Smooth muscle cell of the brain vasculature (primary cell): ENCODE results near the gene IFIT2.
"Not testable (repeated sequence)": the region's sequence is repeated elsewhere in the genome, so short reads cannot be mapped to it uniquely, and the experiment has no call there.

ENCODE experiments used
- DNase-seq: peaks from one replicate; pipeline ENCODE4 v3.0.0-alpha.2; 2012; ENCODE audit warnings: low read depth, low spot score

IFIT2 gene

DNA sequence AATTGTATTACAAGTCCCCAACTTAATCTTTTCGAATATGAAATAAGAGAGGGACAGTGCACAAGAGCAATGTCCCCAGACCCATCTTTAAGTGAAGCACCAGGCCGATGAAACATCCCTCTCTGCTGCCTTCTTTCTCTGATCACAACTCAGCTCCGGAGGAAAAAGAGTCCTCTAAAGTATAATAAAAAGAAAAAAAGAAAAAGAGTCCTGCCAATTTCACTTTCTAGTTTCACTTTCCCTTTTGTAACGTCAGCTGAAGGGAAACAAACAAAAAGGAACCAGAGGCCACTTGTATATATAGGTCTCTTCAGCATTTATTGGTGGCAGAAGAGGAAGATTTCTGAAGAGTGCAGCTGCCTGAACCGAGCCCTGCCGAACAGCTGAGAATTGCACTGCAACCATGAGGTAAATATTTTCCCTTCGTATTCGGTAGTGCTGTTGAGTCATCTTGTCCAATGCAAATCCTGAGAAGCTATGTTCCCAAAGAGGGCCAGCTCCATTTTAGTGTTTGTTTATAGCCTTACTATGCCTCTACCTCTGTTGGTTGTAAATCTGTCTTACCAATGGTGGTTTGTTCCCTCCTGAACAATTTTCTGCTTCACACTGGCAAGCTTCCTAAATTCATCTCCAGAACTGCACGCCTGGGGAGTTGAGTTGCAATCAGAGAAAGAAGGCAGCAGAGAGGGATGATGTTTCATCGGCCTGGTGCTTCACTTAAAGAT lies at the start of gene IFIT2:
Gene IFIT2 (plus strand): TSS at position 326 of the 725 bp plus-strand sequence. CDS start 78 bp downstream, at position 404.
- DNase-seq: no peak

DNA sequence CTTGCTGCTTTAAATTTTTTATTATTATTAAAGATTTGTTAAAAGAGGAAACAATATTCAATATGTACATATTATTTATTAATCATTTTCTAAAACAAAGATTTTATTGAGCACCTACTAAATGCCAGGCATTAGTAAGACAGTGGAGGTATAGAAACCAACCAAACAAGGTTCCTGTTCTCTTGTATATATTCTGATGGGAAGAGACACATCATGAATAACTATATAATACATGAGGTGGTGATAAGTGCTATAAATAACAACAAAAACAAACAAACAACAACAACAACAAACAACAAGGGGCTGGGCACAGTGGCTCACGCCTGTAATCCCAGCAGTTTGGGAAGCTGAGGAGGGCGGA lies 49.6 kb upstream of the IFIT2 start:
- no peak for DNase-seq

DNA sequence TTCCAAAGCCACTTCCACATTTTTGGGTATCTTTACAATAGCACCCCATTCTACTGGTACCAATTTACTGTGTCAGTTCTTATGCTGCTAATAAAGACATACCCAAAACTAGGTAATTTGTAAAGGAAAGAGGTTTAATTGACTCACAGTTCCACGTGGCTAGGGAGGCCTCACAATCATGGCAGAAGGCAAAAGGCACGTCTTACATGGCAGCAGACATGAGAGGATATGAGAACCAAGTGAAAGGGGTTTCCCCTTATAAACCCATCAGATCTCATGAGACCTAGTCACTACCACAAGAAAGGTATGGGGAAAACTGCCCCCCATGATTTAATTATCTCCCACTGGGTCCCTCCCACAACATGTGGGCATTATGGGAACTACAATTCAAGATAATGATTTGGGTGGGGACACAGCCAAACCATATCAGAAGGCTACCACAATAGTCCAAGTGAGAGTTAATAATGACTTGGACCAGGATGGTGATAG lies 46.7 kb upstream of the IFIT2 start:
- not testable (repeated sequence) for DNase-seq

DNA sequence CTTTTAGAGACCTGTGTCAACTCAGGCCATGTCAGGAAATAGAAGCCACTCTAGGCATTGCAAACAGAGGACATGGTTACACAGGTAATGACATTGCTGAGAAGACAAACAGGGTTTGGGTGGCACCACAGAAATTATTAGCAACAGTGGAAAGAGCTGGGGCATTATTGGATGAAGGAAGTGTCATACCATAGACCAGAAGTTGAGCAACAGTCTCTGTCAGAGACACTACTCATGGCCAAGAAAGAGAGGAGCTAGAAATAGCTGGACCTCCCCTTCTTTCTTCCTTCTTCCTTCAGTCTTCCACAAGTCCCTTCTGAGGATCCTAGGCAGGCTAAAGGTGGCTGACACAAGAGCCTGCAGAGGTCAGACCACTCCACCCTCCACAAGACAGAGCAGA lies 46.1 kb upstream of the IFIT2 start:
- DNase-seq: no peak

GRCh38 chr10:89256340-89256739 lies 45.5 kb upstream of the IFIT2 start:
- DNase-seq: no peak

DNA sequence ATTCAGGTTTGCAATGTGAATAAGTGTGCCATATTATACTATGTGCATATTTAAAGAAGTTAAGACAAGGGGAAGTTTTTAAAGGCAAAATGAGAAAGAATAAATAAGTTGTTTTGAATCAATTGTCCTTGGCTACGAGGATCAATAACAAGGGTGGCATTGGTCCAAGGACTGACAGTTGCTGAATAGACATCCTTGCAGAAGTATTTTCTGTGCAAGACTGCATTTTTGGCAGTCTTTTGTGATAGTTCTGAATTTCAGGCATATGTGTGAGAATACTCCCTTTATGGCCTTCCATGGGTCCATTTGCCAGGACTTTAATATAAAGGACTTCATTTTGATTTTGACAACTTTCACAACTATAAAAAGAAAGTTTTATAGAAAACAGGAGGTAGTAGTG lies 44.9 kb upstream of the IFIT2 start:
- DNase-seq: no peak

DNA sequence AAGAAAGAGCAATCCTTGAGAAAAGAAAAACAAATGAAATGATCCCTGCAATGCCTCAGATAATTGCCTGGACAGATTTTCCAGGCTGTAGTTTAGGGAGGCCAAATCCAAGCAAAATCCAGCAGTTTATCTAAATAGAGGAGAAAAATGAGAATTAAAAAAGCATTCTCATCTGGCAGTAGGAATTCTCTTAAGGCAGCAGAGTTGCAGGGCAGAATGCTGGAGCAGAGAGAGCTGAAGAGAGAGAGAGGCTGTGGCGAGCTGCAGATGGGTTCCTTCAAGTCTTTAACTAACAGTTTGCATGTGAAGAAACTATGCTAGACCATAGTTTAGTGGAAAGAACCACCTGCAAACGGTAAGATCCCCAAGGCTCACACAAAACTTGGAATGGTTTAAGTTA lies 44.3 kb upstream of the IFIT2 start:
- no peak for DNase-seq

DNA sequence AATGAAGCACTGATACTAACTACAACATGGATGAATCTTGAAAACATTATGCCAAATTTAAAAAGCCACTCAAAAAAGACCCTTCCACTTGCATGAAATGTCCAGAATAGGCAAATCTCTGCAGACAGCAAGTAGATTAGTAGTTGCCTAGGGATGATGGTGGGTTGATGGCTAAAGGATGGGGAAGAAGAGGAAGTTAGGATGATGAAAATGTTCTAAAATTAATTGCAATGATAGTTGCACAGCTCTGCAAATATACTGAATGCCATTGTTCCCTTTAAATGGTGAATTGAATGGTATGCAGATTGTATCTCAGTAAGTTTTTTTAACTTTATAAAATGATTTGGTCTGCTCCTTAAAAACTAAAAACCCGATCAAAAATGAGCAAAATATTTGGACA lies 43.0 kb upstream of the IFIT2 start:
- DNase-seq: no peak

GRCh38 chr10:89262086-89263051 lies 39.5 kb upstream of the IFIT2 start:
- DNase-seq: no peak

DNA sequence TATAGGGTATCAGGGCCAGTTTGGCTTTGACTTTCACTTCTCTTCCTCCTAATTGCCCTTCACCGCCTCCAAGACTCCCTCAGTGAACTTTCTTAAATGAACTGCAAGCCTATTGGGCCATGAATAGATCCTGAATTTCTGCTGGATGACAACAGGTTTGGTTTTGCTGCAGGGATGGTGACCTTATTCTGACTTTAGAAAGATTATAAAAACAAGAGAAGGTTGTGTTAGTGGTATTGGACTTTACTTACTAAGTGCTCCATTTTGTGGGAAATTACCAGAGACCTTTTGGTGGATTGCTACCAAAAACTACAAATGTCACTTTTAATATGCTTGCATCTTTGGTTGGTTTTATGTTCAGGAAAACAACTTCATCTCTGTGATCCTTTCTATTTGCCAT lies 38.8 kb upstream of the IFIT2 start:
- DNase-seq: no peak

DNA sequence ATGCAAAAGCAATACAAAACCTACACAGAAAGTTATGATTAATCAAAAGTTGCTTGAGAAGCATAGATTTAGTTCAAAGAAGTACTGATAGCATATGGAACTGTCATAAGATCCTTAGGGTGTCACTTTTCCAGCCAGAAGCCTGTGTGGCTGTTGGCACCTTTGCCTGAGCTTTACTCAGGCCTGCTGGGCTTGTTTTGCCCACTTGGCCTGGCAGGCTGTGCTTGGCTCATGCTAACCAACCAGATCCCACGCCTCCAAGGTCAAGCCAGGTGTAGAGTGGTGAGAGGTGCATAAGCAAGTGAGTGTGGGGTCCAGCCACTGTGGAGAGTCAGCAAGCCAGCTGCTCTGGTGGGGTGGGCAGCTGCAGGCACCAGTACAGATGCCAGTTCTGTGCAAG lies 38.3 kb upstream of the IFIT2 start:
- no peak for DNase-seq

DNA sequence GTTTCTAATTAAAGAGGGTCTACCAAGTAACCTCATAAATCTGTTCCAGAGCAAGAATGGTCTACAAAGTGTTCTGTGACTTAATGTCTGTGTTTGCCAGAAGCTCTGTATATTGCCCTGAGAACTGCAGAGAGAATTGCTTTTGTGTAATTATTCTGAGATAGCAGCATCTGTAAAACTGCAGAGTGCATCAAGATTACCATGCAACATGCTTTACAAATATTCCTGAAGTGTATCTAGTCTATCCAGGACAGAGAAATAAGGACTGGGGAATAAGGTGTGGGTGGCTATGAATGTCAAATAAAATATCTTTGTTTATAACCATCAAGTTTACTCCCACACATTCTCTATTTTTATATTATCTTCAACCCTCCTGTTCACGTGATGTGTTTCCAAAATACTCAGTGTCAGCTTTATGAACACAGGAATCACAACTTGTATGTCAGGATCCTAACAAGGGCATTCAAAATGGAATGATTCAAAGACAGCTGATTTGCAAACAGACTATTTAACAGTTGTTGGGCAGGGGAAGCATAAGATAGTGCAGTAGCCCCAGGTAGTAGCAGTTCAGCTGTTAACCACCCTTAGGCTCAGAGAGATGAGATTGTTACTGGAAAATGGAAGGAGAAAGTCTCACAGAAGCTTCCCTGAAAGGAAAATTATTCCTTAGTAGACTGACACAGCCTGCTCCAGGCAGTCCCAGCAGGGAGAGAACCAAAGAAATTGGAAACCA lies 35.0 kb upstream of the IFIT2 start:
- DNase-seq: no peak

- no peak for DNase-seq
Observed at GRCh38 chr10:89269433-89270152, 32.3 kb upstream of the IFIT2 start.

DNA sequence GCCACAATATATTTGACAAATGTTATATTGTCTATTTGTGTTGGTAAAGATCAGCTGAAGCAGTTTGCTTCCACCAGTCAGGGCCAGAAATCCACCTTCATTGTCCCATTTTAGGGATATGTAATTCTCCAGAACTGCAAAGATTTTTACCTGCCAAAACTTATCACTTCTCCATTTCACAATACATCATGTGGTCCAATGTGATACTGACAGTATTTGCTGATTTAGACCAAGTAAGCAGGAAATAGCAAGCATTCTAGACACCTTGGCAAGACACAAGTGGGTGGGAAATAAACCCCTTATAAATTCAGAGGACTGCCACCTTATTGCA lies 31.7 kb upstream of the IFIT2 start:
- no peak for DNase-seq

GRCh38 chr10:89271532-89271931 lies 30.3 kb upstream of the IFIT2 start:
- no peak for DNase-seq

GRCh38 chr10:89273680-89274079 lies 28.2 kb upstream of the IFIT2 start:
- DNase-seq: no peak

DNA sequence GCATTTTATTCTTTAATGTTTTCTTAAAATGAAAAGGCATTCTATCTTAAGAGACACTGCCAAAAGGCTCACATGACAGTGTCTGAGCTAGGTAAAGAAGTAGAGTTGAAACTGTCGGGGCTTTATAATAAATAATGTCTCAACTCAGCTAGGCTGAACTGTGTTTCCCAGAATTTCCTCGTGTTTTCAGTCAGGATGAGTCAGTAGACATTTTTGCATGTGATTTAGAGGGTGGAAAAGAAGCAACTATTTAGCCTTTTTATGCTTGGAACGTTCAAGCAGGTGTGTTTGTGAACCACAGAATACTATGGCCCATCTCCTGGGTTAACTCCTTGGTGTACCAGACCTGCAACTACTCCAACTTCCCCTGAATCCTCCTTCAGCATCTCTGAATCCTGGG lies 26.9 kb upstream of the IFIT2 start:
- no peak for DNase-seq

DNA sequence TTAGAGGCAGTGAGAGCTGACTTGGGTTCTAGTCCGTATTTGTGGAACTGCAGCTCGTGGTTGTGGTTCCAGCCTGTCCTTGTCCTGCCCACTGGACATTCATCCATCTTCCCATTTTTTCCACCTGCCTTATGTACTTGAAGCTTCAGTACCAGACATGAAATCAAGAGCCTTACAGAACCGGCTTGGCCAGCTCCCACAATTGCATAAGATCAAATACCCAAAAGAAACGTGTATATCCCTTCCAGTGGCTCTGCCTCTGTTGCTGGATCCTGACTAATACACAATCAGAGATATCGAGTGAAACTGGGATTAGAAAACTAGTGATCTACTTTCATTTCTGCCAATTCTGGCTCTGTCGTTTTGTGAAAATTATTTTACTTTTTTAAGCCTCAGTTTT lies 26.5 kb upstream of the IFIT2 start:
- DNase-seq: no peak

- peak; percentile 92 for DNase-seq
Observed at GRCh38 chr10:89278034-89278535, 23.8 kb upstream of the IFIT2 start.

DNA sequence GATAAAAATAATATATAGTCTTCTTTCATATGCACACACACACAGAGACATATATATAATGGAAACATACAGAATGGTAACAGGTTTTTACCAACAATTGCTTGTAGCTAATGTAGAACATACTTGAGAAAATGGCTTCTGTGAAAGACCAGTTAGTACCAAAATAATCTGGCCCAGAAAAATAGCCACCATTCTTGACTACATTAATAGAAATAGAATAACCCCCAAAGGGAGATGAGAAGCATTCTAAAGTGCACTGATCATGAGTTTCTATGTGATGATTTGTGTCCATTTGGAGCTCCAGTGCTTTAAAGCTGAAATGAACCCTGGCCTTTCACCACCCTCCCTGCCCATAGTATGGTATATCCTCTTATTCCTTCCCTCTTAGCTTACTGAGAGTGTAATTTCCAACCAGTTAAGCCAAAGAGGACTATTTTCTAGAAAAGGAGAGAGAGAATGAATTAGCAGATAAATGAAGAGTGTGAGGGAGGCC lies 22.9 kb upstream of the IFIT2 start:
- DNase-seq: no peak

DNA sequence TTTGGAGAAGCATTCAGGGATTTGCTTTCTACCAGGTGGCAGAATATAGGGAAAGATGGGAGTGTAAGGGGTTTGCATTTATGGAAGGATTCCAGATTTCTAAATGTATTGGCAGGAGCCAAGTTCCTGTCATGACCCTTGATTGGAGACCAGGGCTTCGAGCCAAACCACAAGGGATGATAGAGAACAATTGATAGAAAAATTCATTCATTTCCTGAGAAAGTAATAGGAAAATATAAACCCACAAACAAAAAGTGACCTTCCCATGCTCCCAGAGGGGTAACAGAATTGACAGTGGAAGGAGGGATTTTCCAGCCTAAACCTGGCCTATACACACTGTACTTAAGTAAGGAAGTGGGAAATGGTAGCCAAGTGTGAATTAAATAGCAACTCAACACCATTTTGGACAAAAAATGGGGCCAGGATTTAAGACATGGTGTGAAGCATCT lies 22.4 kb upstream of the IFIT2 start:
- DNase-seq: no peak
